ENCODE data around the gene METTL5. TPM values are rescaled to one million over a fixed set of nuclear protein-coding genes. Genes with fewer than 3 reads are reported as not detected.

METTL5 gene
- polyA plus RNA-seq, 1 of the 3 experiments (the other 2 are of a cell fraction), result 40.7 TPM

- POLR2A ChIA-PET, result no interaction called here
- Histone ChIP-seq H2AFZ (ENCODE audit: low read depth) (no peak overlapping the region), H3K9me2 (no peaks in the 10 kb centered on the region), H3K27ac (ENCODE audit: low read depth in 2 of 2, low read length in 1 of 2) (no peak overlapping the region), H3K4me3 (ENCODE audit: low read depth in 2 of 2, low read length in 1 of 2) (no peak overlapping the region), H3F3A (replicated peaks; ENCODE audit: insufficient read depth) (peaks cover 22% of the 10 kb centered on the region), H3K27me3 (ENCODE audit: insufficient read depth) (no peaks in the 10 kb centered on the region), H3K4me2 (no peak overlapping the region), H4K20me1 (ENCODE audit: insufficient read depth) (no peaks in the 10 kb centered on the region; the same call in 1 of the 2 replicates), H3K9ac (no peak overlapping the region), H3K9me3 (no peaks in the 10 kb centered on the region), H3K79me2 (ENCODE audit: insufficient read depth) (peaks cover 51% of the 10 kb centered on the region), H3K36me3 (replicated peaks in 1 of 2; ENCODE audit: control insufficient read depth in 1 of 2, insufficient read depth in 2 of 2, low read length in 1 of 2) (peaks cover 67 to 86% of the 10 kb centered on the region in 2 experiments), H3K4me1 (ENCODE audit: control insufficient read depth in 1 of 2, insufficient read depth in 2 of 2, low read depth in 1 of 2, low read length in 1 of 2) (no peaks in the 10 kb centered on the region)
- DNase-seq, result no peak
- CTCF ChIA-PET, result no interaction called here
- TF ChIP-seq EZH2phosphoT487 (IDR thresholded peaks at IDR 0.05; ENCODE audit: borderline replicate concordance, low read depth), result no peak
- TF ChIP-seq, protein P1, sequence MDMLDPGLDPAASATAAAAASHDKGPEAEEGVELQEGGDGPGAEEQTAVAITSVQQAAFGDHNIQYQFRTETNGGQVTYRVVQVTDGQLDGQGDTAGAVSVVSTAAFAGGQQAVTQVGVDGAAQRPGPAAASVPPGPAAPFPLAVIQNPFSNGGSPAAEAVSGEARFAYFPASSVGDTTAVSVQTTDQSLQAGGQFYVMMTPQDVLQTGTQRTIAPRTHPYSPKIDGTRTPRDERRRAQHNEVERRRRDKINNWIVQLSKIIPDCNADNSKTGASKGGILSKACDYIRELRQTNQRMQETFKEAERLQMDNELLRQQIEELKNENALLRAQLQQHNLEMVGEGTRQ (IDR thresholded peaks at IDR 0.05; ENCODE audit: borderline replicate concordance, low read depth, low read length), result no peak
- no peak for TF ChIP-seq RAD21 (IDR thresholded peaks at IDR 0.05; ENCODE audit: low read length)
- TF ChIP-seq EP300 (IDR thresholded peaks at IDR 0.05; ENCODE audit: borderline replicate concordance in 1 of 2, low read depth in 1 of 2, low read length in 1 of 2), result no peak
- no peak for TF ChIP-seq FOSL2 (IDR thresholded peaks at IDR 0.05; ENCODE audit: borderline replicate concordance, low read depth)
- no peak for TF ChIP-seq FOXM1 (IDR thresholded peaks at IDR 0.05; ENCODE audit: low read depth)
Observed at GRCh38 chr2:169806586-169806985, 18.1 kb downstream of the METTL5 start.

DNA sequence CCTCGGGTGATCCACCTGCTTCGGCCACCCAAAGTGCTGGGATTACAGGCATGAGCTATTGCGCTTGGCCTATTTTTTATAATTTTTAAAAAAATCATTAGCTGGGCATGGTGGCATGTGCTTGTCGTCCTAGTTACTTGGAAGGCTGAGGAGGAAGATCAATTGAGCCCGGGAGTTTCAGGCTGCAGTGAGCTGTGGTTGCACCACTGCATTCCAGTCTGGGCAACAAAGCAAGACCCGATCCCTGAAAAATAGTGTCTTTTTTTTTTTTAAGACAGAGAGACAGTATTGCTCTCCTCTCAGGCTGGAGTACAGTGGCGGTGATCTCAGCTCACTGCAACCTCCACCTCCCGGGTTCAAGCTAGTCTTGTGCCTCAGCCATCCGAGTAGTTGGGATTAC, 21.2 kb downstream of the METTL5 start:
- CTCF ChIA-PET, result interaction anchor here (0.6 to 2.2 kb wide), 3 partner anchors 21 to 175 kb away, joined by 5 to 9 read pairs (median 5); partner anchors contain the start of gene METTL5
- Histone ChIP-seq H3K4me2 (no peak overlapping the region), H4K20me1 (ENCODE audit: insufficient read depth) (no peaks in the 10 kb centered on the region; the same call in 1 of the 2 replicates), H3K9me2 (no peaks in the 10 kb centered on the region), H3K4me3 (ENCODE audit: low read depth in 2 of 2, low read length in 1 of 2) (no peak overlapping the region), H3F3A (replicated peaks; ENCODE audit: insufficient read depth) (peaks cover 18% of the 10 kb centered on the region), H3K27me3 (ENCODE audit: insufficient read depth) (no peaks in the 10 kb centered on the region), H3K9me3 (no peaks in the 10 kb centered on the region), H2AFZ (ENCODE audit: low read depth) (no peak overlapping the region), H3K27ac (ENCODE audit: low read depth in 2 of 2, low read length in 1 of 2) (no peak overlapping the region), H3K36me3 (replicated peaks in 1 of 2; ENCODE audit: control insufficient read depth in 1 of 2, insufficient read depth in 2 of 2, low read length in 1 of 2) (peaks cover 49 to 63% of the 10 kb centered on the region in 2 experiments), H3K79me2 (ENCODE audit: insufficient read depth) (peaks cover 72% of the 10 kb centered on the region), H3K4me1 (ENCODE audit: control insufficient read depth in 1 of 2, insufficient read depth in 2 of 2, low read depth in 1 of 2, low read length in 1 of 2) (no peaks in the 10 kb centered on the region; a peak in 1 of 4 replicates), H3K9ac (no peak overlapping the region)
- no peak for DNase-seq
- POLR2A ChIA-PET, result no interaction called here
- TF ChIP-seq POLR2AphosphoS5 (IDR thresholded peaks at IDR 0.05; ENCODE audit: low read depth, low read length), result no peak
- TF ChIP-seq, protein P2, sequence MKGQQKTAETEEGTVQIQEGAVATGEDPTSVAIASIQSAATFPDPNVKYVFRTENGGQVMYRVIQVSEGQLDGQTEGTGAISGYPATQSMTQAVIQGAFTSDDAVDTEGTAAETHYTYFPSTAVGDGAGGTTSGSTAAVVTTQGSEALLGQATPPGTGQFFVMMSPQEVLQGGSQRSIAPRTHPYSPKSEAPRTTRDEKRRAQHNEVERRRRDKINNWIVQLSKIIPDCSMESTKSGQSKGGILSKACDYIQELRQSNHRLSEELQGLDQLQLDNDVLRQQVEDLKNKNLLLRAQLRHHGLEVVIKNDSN (IDR thresholded peaks at IDR 0.05; ENCODE audit: borderline replicate concordance, low read depth), result no peak
- no peak for TF ChIP-seq RCOR1 (IDR thresholded peaks at IDR 0.05; ENCODE audit: low read length)
- no peak for TF ChIP-seq FOXJ3 (CRISPR knock-in tag; IDR thresholded peaks at IDR 0.05)
- TF ChIP-seq MEF2A (IDR thresholded peaks at IDR 0.05; ENCODE audit: borderline replicate concordance, low read depth), result no peak
- WGBS (ENCODE audit: low lambda C conversion rate), result 97% methylated on average over 8 of the region's 9 CpGs

Measured in SK-N-SH (cell line).